Osteoblast (primary cell): ENCODE data around the gene UBE3B. TPM values are rescaled to one million over a fixed set of nuclear protein-coding genes. Genes with fewer than 3 reads are reported as not detected.

Experiments
- DNase-seq: peaks from one replicate; pipeline ENCODE4 v3.0.0; 2011; ENCODE audit warnings: low spot score, mixed read lengths; ENCODE audit not compliant: insufficient read length; ENCODE audit errors: missing footprints
- H2AFZ ChIP-seq: 2 replicates; pipeline ENCODE4 v1.6.0; 2011; ENCODE audit warnings: mild to moderate bottlenecking, low read length
- H3K27ac ChIP-seq: 2 replicates; pipeline ENCODE4 v1.5.1; 2011; ENCODE audit warnings: mild to moderate bottlenecking, low read depth, low read length, moderate library complexity
- H3K27me3 ChIP-seq: 2 replicates; pipeline ENCODE4 v1.6.0; 2012; ENCODE audit warnings: mild to moderate bottlenecking, control low read depth, inconsistent platforms, low read length, moderate library complexity; ENCODE audit not compliant: insufficient read depth
- H3K36me3 ChIP-seq: 2 replicates; pipeline ENCODE4 v1.5.1; 2011; ENCODE audit warnings: mild to moderate bottlenecking, low read length, control low read depth, moderate library complexity; ENCODE audit not compliant: insufficient read depth
- H3K4me1 ChIP-seq: 2 replicates; pipeline ENCODE4 v1.5.1; 2011; ENCODE audit warnings: mild to moderate bottlenecking, low read length, control low read depth, moderate library complexity; ENCODE audit not compliant: insufficient read depth
- H3K4me2 ChIP-seq: 2 replicates; pipeline ENCODE4 v1.6.0; 2011; ENCODE audit warnings: mild to moderate bottlenecking, low read length; ENCODE audit not compliant: insufficient read depth
- H3K4me3 ChIP-seq: fragments of 200-600 bp; sonication (generic); 3 replicates; pipeline ENCODE4 v1.5.1; 2012; ENCODE audit warnings: mild to moderate bottlenecking, low read length, inconsistent platforms; ENCODE audit not compliant: insufficient read depth
- H3K79me2 ChIP-seq: 2 replicates; pipeline ENCODE4 v1.6.0; 2012; ENCODE audit warnings: mild to moderate bottlenecking, low read length, control low read depth, inconsistent platforms; ENCODE audit not compliant: insufficient read depth
- H3K9me3 ChIP-seq: 2 replicates; pipeline ENCODE4 v1.5.1; 2011; ENCODE audit warnings: low read depth, low read length, control low read depth
- H4K20me1 ChIP-seq: 2 replicates; pipeline ENCODE4 v1.6.0; 2012; ENCODE audit warnings: mild to moderate bottlenecking, low read length, control low read depth; ENCODE audit not compliant: insufficient read depth
- total RNA-seq: library from RNA; depleted of rRNA; stranded (reverse); fragments of >200 nt; gene quantifications from 2 replicates; pipeline ENCODE4 v1.2.3, GENCODE V29; 2012
- TF ChIP-seq, protein P1 (sequence below): IDR thresholded peaks from 2 replicates; pipeline ENCODE4 v1.5.1; 2011; ENCODE audit warnings: mild to moderate bottlenecking, low read depth, low read length, moderate library complexity; ENCODE audit errors: extremely low read depth

The UBE3B gene
- total RNA-seq, 1 donor: 40.9 TPM

DNA sequence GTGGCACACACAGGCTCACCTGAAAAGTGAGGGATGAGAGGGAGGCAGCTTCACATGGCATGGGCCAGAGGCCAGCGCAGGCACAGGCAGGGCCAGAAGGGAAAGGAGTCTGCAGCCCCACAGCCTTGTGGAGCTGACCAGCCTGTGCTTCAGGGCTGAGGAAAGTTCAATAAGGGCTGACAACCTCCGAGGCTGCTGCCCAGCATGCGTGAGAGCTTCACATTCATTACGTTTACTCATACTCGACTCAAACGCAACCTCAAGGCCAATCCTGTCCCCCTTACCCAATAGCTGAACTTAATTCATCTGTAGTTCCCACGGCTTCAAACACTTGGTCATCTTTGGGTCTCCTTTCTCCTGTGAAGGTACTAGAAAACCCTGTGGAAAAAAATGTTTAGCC is 91.1 kb downstream of the UBE3B start:
- Histone ChIP-seq H3K36me3 (peaks cover 9% of the 10 kb centered on the region), H2AFZ (no peak overlapping the region), H3K27ac (no peak overlapping the region), H4K20me1 (no peaks in the 10 kb centered on the region), H3K27me3 (no peaks in the 10 kb centered on the region), H3K79me2 (peaks cover 4% of the 10 kb centered on the region), H3K4me3 (no peak overlapping the region), H3K4me1 (peaks cover 6% of the 10 kb centered on the region), H3K9me3 (no peaks in the 10 kb centered on the region), H3K4me2 (no peak overlapping the region)
- TF ChIP-seq, protein P1, sequence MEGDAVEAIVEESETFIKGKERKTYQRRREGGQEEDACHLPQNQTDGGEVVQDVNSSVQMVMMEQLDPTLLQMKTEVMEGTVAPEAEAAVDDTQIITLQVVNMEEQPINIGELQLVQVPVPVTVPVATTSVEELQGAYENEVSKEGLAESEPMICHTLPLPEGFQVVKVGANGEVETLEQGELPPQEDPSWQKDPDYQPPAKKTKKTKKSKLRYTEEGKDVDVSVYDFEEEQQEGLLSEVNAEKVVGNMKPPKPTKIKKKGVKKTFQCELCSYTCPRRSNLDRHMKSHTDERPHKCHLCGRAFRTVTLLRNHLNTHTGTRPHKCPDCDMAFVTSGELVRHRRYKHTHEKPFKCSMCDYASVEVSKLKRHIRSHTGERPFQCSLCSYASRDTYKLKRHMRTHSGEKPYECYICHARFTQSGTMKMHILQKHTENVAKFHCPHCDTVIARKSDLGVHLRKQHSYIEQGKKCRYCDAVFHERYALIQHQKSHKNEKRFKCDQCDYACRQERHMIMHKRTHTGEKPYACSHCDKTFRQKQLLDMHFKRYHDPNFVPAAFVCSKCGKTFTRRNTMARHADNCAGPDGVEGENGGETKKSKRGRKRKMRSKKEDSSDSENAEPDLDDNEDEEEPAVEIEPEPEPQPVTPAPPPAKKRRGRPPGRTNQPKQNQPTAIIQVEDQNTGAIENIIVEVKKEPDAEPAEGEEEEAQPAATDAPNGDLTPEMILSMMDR: no peak
- peak; percentile 37 for DNase-seq

DNA sequence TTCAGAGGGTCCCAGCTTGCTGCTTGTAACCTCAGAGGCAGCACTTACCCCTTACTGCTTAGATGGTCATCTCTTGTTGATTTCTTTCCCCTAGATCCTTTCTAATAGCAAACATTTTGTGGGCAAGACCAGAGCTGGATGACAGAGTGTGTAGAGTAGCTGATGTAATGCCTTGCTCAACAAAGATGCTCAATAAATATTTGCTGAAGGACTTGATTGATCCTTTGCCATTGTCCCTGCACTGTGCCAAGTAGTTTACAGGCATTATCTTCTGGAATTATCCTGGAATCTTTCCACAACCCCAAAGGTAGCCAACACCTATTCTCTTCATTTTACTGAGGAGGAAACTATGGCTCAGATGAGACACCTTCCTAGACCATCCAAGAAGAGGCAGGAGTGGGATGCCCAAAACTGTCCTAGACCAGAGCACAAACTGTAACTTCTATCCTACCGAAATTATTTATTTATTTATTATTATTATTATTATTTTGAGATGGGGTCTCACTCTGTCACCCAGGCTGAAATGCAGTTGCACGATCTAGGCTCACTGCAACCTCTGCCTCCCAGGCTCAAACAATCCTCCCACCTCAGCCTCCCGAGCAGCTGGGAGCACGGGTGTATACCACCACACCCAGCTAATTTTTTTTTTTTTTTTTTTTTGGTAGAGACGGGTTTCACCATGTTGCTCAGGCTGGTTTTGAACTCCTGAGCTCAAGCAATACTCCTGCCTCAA is 94.5 kb downstream of the UBE3B start:
- peaks cover 12% of the 10 kb centered on the region for H3K36me3 ChIP-seq
- no peaks in the 10 kb centered on the region for H4K20me1 ChIP-seq
- H3K9me3 ChIP-seq: no peaks in the 10 kb centered on the region
- no peak overlapping the region for H3K4me3 ChIP-seq
- H3K79me2 ChIP-seq: peaks cover 14% of the 10 kb centered on the region
- H3K27ac ChIP-seq: no peak overlapping the region
- DNase-seq: no peak
- TF ChIP-seq, protein P1: no peak
- H2AFZ ChIP-seq: no peak overlapping the region
- H3K27me3 ChIP-seq: no peaks in the 10 kb centered on the region
- H3K4me1 ChIP-seq: peaks cover 8% of the 10 kb centered on the region
- no peak overlapping the region for H3K4me2 ChIP-seq

DNA sequence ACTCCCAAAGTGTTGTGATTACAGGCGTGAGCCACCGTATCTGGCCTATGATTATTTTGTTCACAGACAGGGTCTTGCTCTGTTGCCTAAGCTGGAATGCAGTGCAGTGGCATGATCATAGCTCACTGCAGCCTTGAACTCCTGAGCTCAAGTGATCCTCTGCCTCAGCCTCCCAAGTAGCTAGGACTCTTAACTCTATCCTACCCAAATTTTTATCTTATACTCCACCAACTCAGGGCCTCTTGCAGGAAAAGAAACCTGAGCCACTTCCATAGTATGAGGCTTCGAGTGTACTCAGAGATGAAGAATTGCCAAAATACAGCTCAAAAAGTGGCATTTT is 95.0 kb downstream of the UBE3B start:
- Histone ChIP-seq H3K9me3 (no peaks in the 10 kb centered on the region), H3K27ac (peak overlapping the region; percentile 74), H3K79me2 (peaks cover 14% of the 10 kb centered on the region), H3K4me2 (peak overlapping the region; percentile 99), H3K36me3 (peaks cover 18% of the 10 kb centered on the region), H3K4me3 (peak overlapping the region; percentile 84), H3K4me1 (peaks cover 8% of the 10 kb centered on the region), H3K27me3 (no peaks in the 10 kb centered on the region), H4K20me1 (no peaks in the 10 kb centered on the region), H2AFZ (peak overlapping the region; percentile 81)
- TF ChIP-seq, protein P1: no peak
- DNase-seq: peak; percentile 4

DNA sequence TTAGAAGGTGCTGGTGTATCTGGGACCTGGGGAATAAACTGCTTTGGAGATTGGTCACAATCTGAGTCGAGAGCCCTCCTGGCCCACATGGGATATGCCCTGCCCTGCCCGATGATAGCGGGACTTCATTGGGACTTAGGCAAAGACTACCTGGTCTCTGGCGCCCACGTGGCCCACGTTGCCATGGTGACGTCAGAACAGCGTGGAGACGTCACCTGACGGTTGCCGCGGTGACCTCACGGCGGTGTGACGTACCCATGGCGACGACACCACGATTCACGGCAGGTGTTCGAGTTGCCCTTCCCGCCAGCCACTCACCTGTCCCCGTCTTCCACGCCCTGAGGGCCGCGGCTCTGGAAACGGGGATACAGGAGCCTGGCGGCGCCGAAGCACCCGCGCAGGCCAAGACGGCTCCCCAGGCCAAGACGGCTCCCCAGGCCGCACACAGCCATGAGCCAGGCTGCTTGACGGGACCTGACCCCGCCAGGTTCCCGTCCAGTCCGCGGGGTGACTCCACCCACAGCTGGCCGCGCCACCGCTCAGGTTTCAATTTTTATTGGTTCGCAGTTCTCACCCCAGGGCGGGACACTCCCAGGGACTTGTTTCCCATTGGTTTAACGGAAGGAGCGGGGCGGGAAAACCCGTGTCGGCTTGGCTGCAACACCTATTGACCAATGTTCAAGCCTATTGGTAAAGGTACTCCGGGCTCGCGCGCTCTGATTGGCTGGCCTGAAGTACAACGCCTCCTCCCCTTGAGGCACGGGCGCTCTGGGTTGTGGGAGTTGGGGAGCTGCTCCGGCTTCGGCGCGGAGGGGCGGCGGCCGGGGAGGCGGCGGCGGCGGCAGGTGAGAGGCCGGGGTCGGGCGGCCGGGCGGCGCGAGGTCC is 95.8 kb downstream of the UBE3B start, which contains the start of the genes MMAB and MVK:
TSS of gene MMAB (minus strand) at position 476 of the 885 bp plus-strand sequence. CDS start at position 452, 24 bp downstream.
TSS of gene MVK (plus strand) at position 766 of the 885 bp plus-strand sequence. CDS start 1,029 bp downstream, outside the sequence.
- no peaks in the 10 kb centered on the region for H4K20me1 ChIP-seq
- H3K4me3 ChIP-seq: peak within 1 kb of the TSS; percentile 84
- DNase-seq: peak; percentile 100
- H3K79me2 ChIP-seq: peaks cover 14% of the 10 kb centered on the region
- peak within 1 kb of the TSS; percentile 74 for H3K27ac ChIP-seq
- H3K36me3 ChIP-seq: peaks cover 26% of the 10 kb centered on the region
- TF ChIP-seq, protein P1: no peak
- H2AFZ ChIP-seq: peak within 1 kb of the TSS; percentile 93
- H3K27me3 ChIP-seq: no peaks in the 10 kb centered on the region
- peaks cover 8% of the 10 kb centered on the region for H3K4me1 ChIP-seq
- H3K4me2 ChIP-seq: peak within 1 kb of the TSS; percentile 99
- no peaks in the 10 kb centered on the region for H3K9me3 ChIP-seq
